NB4 (cell line): Measurements from ENCODE around the gene NNAT.

Experiments used
- POLR2A ChIP-seq: IDR thresholded peaks from 2 replicates; pipeline ENCODE4 v1.6.1; 2011; ENCODE audit warnings: mild to moderate bottlenecking; ENCODE audit not compliant: insufficient read length; ENCODE audit errors: extremely low read depth
- TF ChIP-seq, protein P1 (sequence below): IDR thresholded peaks from 2 replicates; pipeline ENCODE4 v1.6.1; 2011; ENCODE audit warnings: low read depth, low read length

DNA sequence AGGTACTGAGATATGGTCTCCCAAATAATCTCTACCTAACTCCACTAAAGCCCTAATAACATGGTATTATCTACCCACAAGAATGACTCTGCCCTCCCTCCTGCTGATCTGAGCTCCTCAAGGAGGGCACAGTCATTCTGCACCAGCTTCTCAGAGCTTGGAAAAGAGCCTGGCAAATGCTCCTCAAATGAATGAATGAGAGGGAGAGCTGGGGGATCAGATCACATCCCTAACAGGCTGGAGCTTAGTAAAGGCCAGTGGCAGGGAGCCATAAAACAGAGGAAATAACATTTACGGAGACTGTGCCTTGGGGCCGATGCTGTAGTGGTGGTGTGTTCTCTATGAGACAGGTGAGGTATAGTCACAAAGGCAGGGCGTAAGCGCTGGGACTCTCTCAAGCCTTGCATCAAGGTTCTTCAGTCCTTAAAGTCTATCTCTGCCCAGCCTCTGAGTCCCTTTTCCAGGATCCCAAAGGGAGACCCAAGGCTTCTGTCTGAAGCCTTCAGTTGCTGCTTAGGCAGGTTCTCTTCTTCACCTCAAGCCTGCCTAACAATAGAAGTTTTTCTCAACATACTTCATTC lies 7.2 kb upstream of the NNAT start:
- no peak for TF ChIP-seq POLR2A
- TF ChIP-seq, protein P1, sequence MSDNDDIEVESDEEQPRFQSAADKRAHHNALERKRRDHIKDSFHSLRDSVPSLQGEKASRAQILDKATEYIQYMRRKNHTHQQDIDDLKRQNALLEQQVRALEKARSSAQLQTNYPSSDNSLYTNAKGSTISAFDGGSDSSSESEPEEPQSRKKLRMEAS = no peak
